ENCODE results near the gene CTU1.

Gene CTU1

GRCh38 chr19:51079481-51080110 lies 28.6 kb downstream of the CTU1 start:
- no peak for DNase-seq

GRCh38 chr19:51078731-51079130 lies 29.5 kb downstream of the CTU1 start:
- no peak for DNase-seq

- DNase-seq = no peak
Observed at GRCh38 chr19:51078104-51078503, 30.1 kb downstream of the CTU1 start.

GRCh38 chr19:51076631-51077213 lies 31.5 kb downstream of the CTU1 start:
- no peak for DNase-seq

GRCh38 chr19:51075998-51076397 lies 32.2 kb downstream of the CTU1 start:
- DNase-seq = no peak

- DNase-seq = no peak
Observed at GRCh38 chr19:51071095-51071405, 37.2 kb downstream of the CTU1 start.

GRCh38 chr19:51070334-51071094 lies 37.7 kb downstream of the CTU1 start:
- DNase-seq = no peak

GRCh38 chr19:51066393-51067186 lies 41.6 kb downstream of the CTU1 start:
- no peak for DNase-seq

GRCh38 chr19:51065221-51065960 lies 42.8 kb downstream of the CTU1 start:
- no peak for DNase-seq

GRCh38 chr19:51064534-51065220 lies 43.5 kb downstream of the CTU1 start, which contains the start of gene KLK13:
Gene KLK13 (minus strand): TSS chr19:51065092. CDS start chr19:51065067, 25 bp downstream.
- no peak for DNase-seq

- no peak for DNase-seq
Observed at GRCh38 chr19:51063664-51064063, 44.5 kb downstream of the CTU1 start.

GRCh38 chr19:51060973-51061372 lies 47.2 kb downstream of the CTU1 start:
- DNase-seq = no peak

GRCh38 chr19:51060336-51060735 lies 47.9 kb downstream of the CTU1 start:
- DNase-seq = no peak

GRCh38 chr19:51059715-51060114 lies 48.5 kb downstream of the CTU1 start:
- no peak for DNase-seq

- DNase-seq = no peak
Observed at GRCh38 chr19:51055866-51056265, 52.3 kb downstream of the CTU1 start.
